GM19025 (cell line): ENCODE results near the gene AUH.
"Not testable (repeated sequence)": the region's sequence is repeated elsewhere in the genome, so short reads cannot be mapped to it uniquely, and the experiment has no call there.

Source experiments
- ATAC-seq: cut with Tn5 transposase; IDR thresholded peaks from one replicate; pipeline ENCODE4 v1.9.1; 2021; ENCODE audit warnings: mild to moderate bottlenecking, low read depth, moderate library complexity; ENCODE audit not compliant: unreplicated experiment

AUH gene

GRCh38 chr9:91382298-91382697 lies 20.6 kb upstream of the AUH start:
- ATAC-seq: no peak

GRCh38 chr9:91379426-91379825 lies 17.7 kb upstream of the AUH start:
- ATAC-seq: no peak

- no peak for ATAC-seq
Observed at GRCh38 chr9:91378695-91379127, 17.0 kb upstream of the AUH start.

GRCh38 chr9:91378054-91378453 lies 16.3 kb upstream of the AUH start:
- not testable (repeated sequence) for ATAC-seq

GRCh38 chr9:91376239-91376638 lies 14.5 kb upstream of the AUH start:
- no peak for ATAC-seq

- no peak for ATAC-seq
Observed at GRCh38 chr9:91374939-91375338, 13.2 kb upstream of the AUH start.

- no peak for ATAC-seq
Observed at GRCh38 chr9:91371894-91372293, 10.2 kb upstream of the AUH start.

GRCh38 chr9:91370006-91370405 lies 8.3 kb upstream of the AUH start:
- ATAC-seq: not testable (repeated sequence)

GRCh38 chr9:91364702-91365101 lies 3.0 kb upstream of the AUH start:
- no peak for ATAC-seq

GRCh38 chr9:91364005-91364404 lies 2.3 kb upstream of the AUH start:
- ATAC-seq: no peak

GRCh38 chr9:91362051-91362611 lies 413 bp upstream of the AUH start:
- ATAC-seq: no peak

- no peak for ATAC-seq
Observed at GRCh38 chr9:91360551-91361290, 997 bp downstream of the AUH start.

GRCh38 chr9:91359734-91360470 lies 1.8 kb downstream of the AUH start:
- ATAC-seq: no peak

GRCh38 chr9:91359083-91359482 lies 2.6 kb downstream of the AUH start:
- ATAC-seq: no peak

GRCh38 chr9:91354881-91355280 lies 6.8 kb downstream of the AUH start:
- ATAC-seq: no peak

GRCh38 chr9:91349115-91349555 lies 12.6 kb downstream of the AUH start:
- ATAC-seq: no peak

GRCh38 chr9:91348191-91348807 lies 13.4 kb downstream of the AUH start:
- ATAC-seq: no peak

- no peak for ATAC-seq
Observed at GRCh38 chr9:91347377-91347776, 14.3 kb downstream of the AUH start.

- no peak for ATAC-seq
Observed at GRCh38 chr9:91346644-91347043, 15.1 kb downstream of the AUH start.

- ATAC-seq: no peak
Observed at GRCh38 chr9:91345978-91346377, 15.7 kb downstream of the AUH start.

GRCh38 chr9:91342575-91342974 lies 19.1 kb downstream of the AUH start:
- no peak for ATAC-seq
